Tibial nerve (tissue), 4 donors: ENCODE results near the gene VSIR. TPM values are rescaled to one million over a fixed set of nuclear protein-coding genes. Genes with fewer than 3 reads are reported as not detected.

Experiments
- DNase-seq, 2 donors: peaks; one replicate each; pipeline ENCODE4 v3.0.0-alpha.2; 2019; ENCODE audit warnings: low spot score in 2 of 2
- H3K27ac ChIP-seq, 4 donors: fragments of 200-600 bp; sonication (generic) in 3 of 4; one replicate each; pipeline ENCODE4 v1.5.1; 2017 to 2019; ENCODE audit warnings: mild to moderate bottlenecking in 1 of 4
- H3K27me3 ChIP-seq, 2 donors: fragments of 200-600 bp; sonication (generic) in 1 of 2; one replicate each; pipeline versions ENCODE4 v1.5.1 to v1.6.0; 2017 to 2019
- H3K36me3 ChIP-seq, 3 donors: fragments of 200-600 bp; sonication (generic); one replicate each; pipeline ENCODE4 v1.5.1; 2018 to 2019
- H3K4me1 ChIP-seq, 4 donors: fragments of 200-600 bp; sonication (generic) in 3 of 4; one replicate each; pipeline ENCODE4 v1.5.1; 2017 to 2019
- H3K4me3 ChIP-seq, 4 donors: fragments of 200-600 bp; sonication (generic) in 3 of 4; one replicate each; pipeline ENCODE4 v1.5.1; 2017 to 2019; ENCODE audit warnings: mild to moderate bottlenecking in 1 of 4, moderate library complexity in 1 of 4
- H3K9me3 ChIP-seq, 4 donors: fragments of 200-600 bp; sonication (generic) in 3 of 4; one replicate each; pipeline ENCODE4 v1.5.1; 2017 to 2019
- CTCF ChIP-seq, 5 experiments: fragments of 200-600 bp in 3 of 5; fragments of 450-650 bp in 2 of 5; sonication (generic) in 3 of 5; IDR thresholded peaks; one replicate each; pipeline ENCODE4 v1.5.1; 2016 to 2019; ENCODE audit warnings: antibody characterized with exemption in 5 of 5, mild to moderate bottlenecking in 3 of 5, moderate library complexity in 2 of 5
- EP300 ChIP-seq, 2 donors: sonication (generic); formaldehyde crosslinking; IDR thresholded peaks; one replicate each; pipeline ENCODE4 v1.6.1; 2017; ENCODE audit warnings: antibody characterized with exemption in 2 of 2, mild to moderate bottlenecking in 1 of 2
- POLR2A ChIP-seq, 2 donors: fragments of 450-650 bp; IDR thresholded peaks; one replicate each; pipeline ENCODE4 v1.6.1; 2017; ENCODE audit warnings: antibody characterized with exemption in 2 of 2, mild to moderate bottlenecking in 2 of 2, moderate library complexity in 2 of 2
- WGBS, 2 donors: methylation state at CpG; one replicate each; pipeline ENCODE4 v1.1.5; 2018; 5-methylcytosine and 5-hydroxymethylcytosine counted together
- total RNA-seq, 4 donors: library from RNA; depleted of rRNA; stranded (reverse); fragments of >200 nt; gene quantifications; one replicate each; pipeline ENCODE4 v1.1.0, GENCODE V29; 2016

The VSIR gene
- total RNA-seq, 4 donors from 2014 or later, result 133 to 227 (median 151) TPM

- peaks cover 0 to 60% (median 0%) of the 10 kb centered on the region in 3 donors for H3K36me3 ChIP-seq
- no peaks in the 10 kb centered on the region for H3K27me3 ChIP-seq
- peak overlapping the region in 2 of 4 donors; percentile 98 for H3K27ac ChIP-seq
- no peaks in the 10 kb centered on the region for H3K9me3 ChIP-seq
- no peak overlapping the region for H3K4me3 ChIP-seq
- peaks cover 5 to 91% (median 66%) of the 10 kb centered on the region in 4 donors for H3K4me1 ChIP-seq
- 84 to 88% methylated on average over 5 of the region's 5 CpGs for WGBS, 2 donors
- no peak for DNase-seq
- TF ChIP-seq CTCF (IDR thresholded peaks at IDR 0.05) (no peak), POLR2A (IDR thresholded peaks at IDR 0.05) (no peak), EP300 (IDR thresholded peaks at IDR 0.05) (no peak)
Measured at GRCh38 chr10:71762324-71762723, 11.0 kb downstream of the VSIR start.

- Histone ChIP-seq H3K27ac (peak overlapping the region in 3 of 4 donors; percentile 7 to 98 (median 98)), H3K4me3 (no peak overlapping the region), H3K27me3 (no peaks in the 10 kb centered on the region), H3K4me1 (peaks cover 1 to 91% (median 66%) of the 10 kb centered on the region in 4 donors), H3K36me3 (peaks cover 0 to 63% (median 0%) of the 10 kb centered on the region in 3 donors), H3K9me3 (no peaks in the 10 kb centered on the region)
- no peak for DNase-seq
- 91 to 92% methylated on average over 20 to 26 of the region's 26 CpGs for WGBS, 2 donors
- TF ChIP-seq EP300 (IDR thresholded peaks at IDR 0.05) (no peak), POLR2A (IDR thresholded peaks at IDR 0.05) (no peak), CTCF (IDR thresholded peaks at IDR 0.05) (no peak)
Measured at GRCh38 chr10:71761541-71762113, 11.7 kb downstream of the VSIR start.

GRCh38 chr10:71761105-71761511 lies 12.2 kb downstream of the VSIR start:
- 92 to 98% methylated on average over 3 of the region's 3 CpGs for WGBS, 2 donors
- DNase-seq, result no peak
- TF ChIP-seq EP300 (IDR thresholded peaks at IDR 0.05), result no peak
- TF ChIP-seq CTCF (IDR thresholded peaks at IDR 0.05), result no peak
- TF ChIP-seq POLR2A (IDR thresholded peaks at IDR 0.05), result no peak
- peaks cover 0 to 67% (median 0%) of the 10 kb centered on the region in 3 donors for H3K36me3 ChIP-seq
- H3K4me1 ChIP-seq, result peaks cover 0 to 91% (median 66%) of the 10 kb centered on the region in 4 donors
- H3K4me3 ChIP-seq, result no peak overlapping the region
- H3K9me3 ChIP-seq, result no peaks in the 10 kb centered on the region
- H3K27me3 ChIP-seq, result no peaks in the 10 kb centered on the region
- H3K27ac ChIP-seq, result peak overlapping the region in 2 of 4 donors; percentile 30 to 98

GRCh38 chr10:71757399-71757922 lies 15.9 kb downstream of the VSIR start:
- Histone ChIP-seq H3K4me1 (peaks cover 0 to 89% (median 61%) of the 10 kb centered on the region in 4 donors), H3K4me3 (no peak overlapping the region), H3K27ac (peak overlapping the region; percentile 55 to 90 (median 86)), H3K36me3 (peaks cover 3 to 87% (median 5%) of the 10 kb centered on the region in 3 donors), H3K27me3 (no peaks in the 10 kb centered on the region), H3K9me3 (no peaks in the 10 kb centered on the region)
- DNase-seq, result no peak
- WGBS, 2 donors, result 37 to 49% methylated on average over 8 to 11 of the region's 11 CpGs
- TF ChIP-seq EP300 (IDR thresholded peaks at IDR 0.05) (no peak), POLR2A (IDR thresholded peaks at IDR 0.05) (no peak), CTCF (IDR thresholded peaks at IDR 0.05) (no peak)
